ENCODE measurements around the gene AADACL4. TPM values are rescaled to one million over a fixed set of nuclear protein-coding genes. Genes with fewer than 3 reads are reported as not detected.
"Not testable (repeated sequence)": the region's sequence is repeated elsewhere in the genome, so short reads cannot be mapped to it uniquely, and the experiment has no call there.

AADACL4 gene
- polyA plus RNA-seq, 1 experiment: not detected

GRCh38 chr1:12640237-12640957, 3.5 kb upstream of the AADACL4 start:
- ChIA-PET CTCF (interaction anchor here (1.5 kb wide), 1 partner anchor 10 kb away, joined by 3 read pairs; no protein-coding TSS in a partner anchor), POLR2A (no interaction called here)
- DNase-seq (ENCODE audit: low read depth, low spot score): no peak
- no peak for TF ChIP-seq CTCF (IDR thresholded peaks at IDR 0.05; ENCODE audit: low read depth, low read length)
- Histone ChIP-seq H3K4me3 (ENCODE audit: low read depth, low read length) (no peak overlapping the region), H3K9me3 (ENCODE audit: control insufficient read depth, insufficient read depth, low read length) (peaks cover 21% of the 10 kb centered on the region), H3K27me3 (ENCODE audit: control insufficient read depth, insufficient read depth, low read length) (peaks cover 17% of the 10 kb centered on the region), H3K27ac (ENCODE audit: low read depth, low read length) (no peak overlapping the region)

GRCh38 chr1:12640958-12641272, 3.0 kb upstream of the AADACL4 start:
- Histone ChIP-seq H3K27me3 (ENCODE audit: control insufficient read depth, insufficient read depth, low read length) (peaks cover 22% of the 10 kb centered on the region), H3K27ac (ENCODE audit: low read depth, low read length) (no peak overlapping the region), H3K4me3 (ENCODE audit: low read depth, low read length) (no peak overlapping the region), H3K9me3 (ENCODE audit: control insufficient read depth, insufficient read depth, low read length) (peaks cover 21% of the 10 kb centered on the region)
- CTCF ChIA-PET: interaction anchor here (1.5 kb wide), 1 partner anchor 11 kb away, joined by 3 read pairs; no protein-coding TSS in a partner anchor
- no peak for DNase-seq (ENCODE audit: low read depth, low spot score)
- POLR2A ChIA-PET: interaction anchor here (0.5 kb wide), 1 partner anchor 9 kb away, joined by 3 read pairs; no protein-coding TSS in a partner anchor
- no peak for TF ChIP-seq CTCF (IDR thresholded peaks at IDR 0.05; ENCODE audit: low read depth, low read length)

DNA sequence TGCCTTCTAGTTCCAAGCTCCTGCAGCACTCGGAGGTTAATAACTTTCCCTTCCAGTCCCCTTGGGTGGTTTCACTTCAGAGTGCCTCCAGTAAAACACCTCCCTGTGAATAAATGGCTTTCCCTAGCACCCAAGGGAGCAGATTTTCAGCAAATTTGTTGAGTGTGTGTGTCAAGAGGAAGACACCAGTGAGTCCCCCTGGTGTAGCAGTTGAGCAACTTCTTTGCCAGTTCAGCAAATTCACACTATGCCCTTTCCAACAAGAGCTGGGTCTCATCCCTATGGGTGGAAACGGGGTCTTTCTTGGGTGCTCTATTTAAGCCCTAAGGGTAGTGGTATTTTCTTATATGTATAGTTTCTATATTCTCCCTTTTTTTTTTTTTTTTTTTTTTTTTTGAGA, 806 bp upstream of the AADACL4 start:
- no peak for TF ChIP-seq CTCF (IDR thresholded peaks at IDR 0.05; ENCODE audit: low read depth, low read length)
- Histone ChIP-seq H3K9me3 (ENCODE audit: control insufficient read depth, insufficient read depth, low read length) (peaks cover 21% of the 10 kb centered on the region), H3K4me3 (ENCODE audit: low read depth, low read length) (no peak overlapping the region), H3K27ac (ENCODE audit: low read depth, low read length) (no peak overlapping the region), H3K27me3 (ENCODE audit: control insufficient read depth, insufficient read depth, low read length) (peaks cover 36% of the 10 kb centered on the region)
- DNase-seq (ENCODE audit: low read depth, low spot score): no peak
- ChIA-PET CTCF (interaction anchor here (1.3 kb wide), 1 partner anchor 16 kb away, joined by 5 read pairs; no protein-coding TSS in a partner anchor), POLR2A (no interaction called here)

DNA sequence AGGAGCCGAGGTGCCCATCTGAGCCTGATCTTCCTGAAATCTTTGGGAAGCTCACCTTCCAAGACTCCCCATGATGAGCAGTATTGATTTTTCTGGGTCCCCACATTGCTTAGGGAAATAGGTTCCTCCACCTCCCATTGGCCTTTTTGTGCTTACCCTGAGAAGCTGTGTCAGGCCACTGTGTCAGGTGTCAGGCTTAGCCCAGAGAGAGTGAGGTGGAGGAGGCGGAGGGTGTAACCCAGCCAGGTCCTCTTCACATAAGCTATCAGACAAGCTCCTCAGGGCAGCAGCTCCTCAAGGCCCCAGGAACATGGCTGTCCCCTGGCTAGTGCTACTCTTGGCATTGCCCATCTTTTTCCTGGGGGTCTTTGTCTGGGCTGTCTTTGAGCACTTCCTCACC, 352 bp downstream of the AADACL4 start:
- TF ChIP-seq CTCF (IDR thresholded peaks at IDR 0.05; ENCODE audit: low read depth, low read length): no peak
- Histone ChIP-seq H3K27me3 (ENCODE audit: control insufficient read depth, insufficient read depth, low read length) (peaks cover 36% of the 10 kb centered on the region), H3K9me3 (ENCODE audit: control insufficient read depth, insufficient read depth, low read length) (peaks cover 12% of the 10 kb centered on the region), H3K27ac (ENCODE audit: low read depth, low read length) (no peak overlapping the region), H3K4me3 (ENCODE audit: low read depth, low read length) (no peak overlapping the region)
- ChIA-PET POLR2A (no interaction called here), CTCF (interaction anchor here (1.3 kb wide), 1 partner anchor 15 kb away, joined by 5 read pairs; no protein-coding TSS in a partner anchor)
- no peak for DNase-seq (ENCODE audit: low read depth, low spot score)

GRCh38 chr1:12644829-12645228, 944 bp downstream of the AADACL4 start:
- Histone ChIP-seq H3K4me3 (ENCODE audit: low read depth, low read length) (no peak overlapping the region), H3K27ac (ENCODE audit: low read depth, low read length) (no peak overlapping the region), H3K9me3 (ENCODE audit: control insufficient read depth, insufficient read depth, low read length) (peaks cover 8% of the 10 kb centered on the region), H3K27me3 (ENCODE audit: control insufficient read depth, insufficient read depth, low read length) (peaks cover 36% of the 10 kb centered on the region)
- ChIA-PET CTCF (no interaction called here), POLR2A (no interaction called here)
- DNase-seq (ENCODE audit: low read depth, low spot score): no peak
- TF ChIP-seq CTCF (IDR thresholded peaks at IDR 0.05; ENCODE audit: low read depth, low read length): no peak

GRCh38 chr1:12645401-12645800, 1.5 kb downstream of the AADACL4 start:
- DNase-seq (ENCODE audit: low read depth, low spot score); CTCF ChIA-PET; H3K9me3 ChIP-seq (ENCODE audit: control insufficient read depth, insufficient read depth, low read length); POLR2A ChIA-PET; H3K4me3 ChIP-seq (ENCODE audit: low read depth, low read length); H3K27ac ChIP-seq (ENCODE audit: low read depth, low read length): not testable (repeated sequence)
- H3K27me3 ChIP-seq (ENCODE audit: control insufficient read depth, insufficient read depth, low read length): peaks cover 35% of the 10 kb centered on the region
